ENCODE results near the gene NRM.
A peak's percentile ranks its signal among the peaks of the same experiment; 100 is the strongest.
"Not testable (repeated sequence)": the region's sequence is repeated elsewhere in the genome, so short reads cannot be mapped to it uniquely, and the experiment has no call there.

The NRM gene

DNA sequence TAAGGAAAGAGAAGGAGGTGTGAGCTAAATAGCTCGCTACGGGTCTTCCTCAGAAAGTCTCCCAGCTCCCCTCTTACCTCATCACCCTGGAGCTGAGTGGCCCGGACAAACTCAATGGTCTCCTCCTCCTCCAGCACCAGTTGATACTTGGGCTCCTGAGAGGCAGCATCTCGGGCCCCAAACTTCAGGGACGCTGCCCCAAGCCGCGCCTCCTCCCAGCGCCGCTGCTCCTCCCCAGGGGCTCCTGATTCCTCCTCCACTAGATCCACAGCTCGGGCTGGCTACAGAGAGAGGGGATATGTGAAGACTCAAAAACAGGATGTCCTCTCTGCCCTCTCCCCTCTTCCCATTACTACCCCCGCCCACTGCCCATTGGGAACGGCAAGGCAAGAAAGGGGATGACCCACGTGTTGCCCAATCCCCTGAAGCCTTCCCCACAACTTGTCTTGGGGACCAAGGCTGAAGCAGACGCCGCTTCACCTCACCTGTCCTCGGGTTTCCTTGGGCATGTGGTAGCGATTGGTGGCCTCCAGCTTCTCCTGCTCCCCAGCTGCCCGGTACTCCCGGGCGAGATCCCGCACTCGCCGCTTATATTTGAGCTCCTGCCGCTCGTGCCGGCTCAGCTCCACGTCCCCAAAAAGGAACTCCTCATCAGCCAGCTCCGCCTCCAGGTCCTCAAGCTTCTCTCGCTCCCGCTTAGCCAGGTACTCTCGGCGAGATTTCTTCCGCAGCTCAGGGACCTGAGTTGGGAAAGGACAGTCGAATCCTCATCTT, 25.6 kb downstream of the NRM start:
- DNase-seq, result no peak

DNA sequence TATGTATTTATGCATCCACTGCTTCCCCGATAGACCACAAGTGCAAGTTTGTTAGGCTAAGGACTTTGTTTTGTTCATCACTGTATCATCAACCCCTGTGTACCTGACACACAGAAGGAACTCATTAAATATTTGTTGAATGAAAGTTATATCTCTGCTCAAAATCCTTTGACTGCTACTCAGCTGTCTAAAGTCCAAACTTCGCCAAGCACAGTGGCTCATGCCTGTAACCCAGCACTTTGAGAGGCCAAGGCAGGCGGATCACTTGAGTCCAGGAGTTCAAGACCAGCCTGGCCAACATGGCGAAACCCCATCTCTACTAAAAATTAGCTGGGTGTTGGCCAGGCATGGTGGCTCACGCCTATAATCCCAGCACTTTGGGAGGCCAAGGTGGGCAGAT, 32.9 kb downstream of the NRM start:
- DNase-seq, result not testable (repeated sequence)

DNA sequence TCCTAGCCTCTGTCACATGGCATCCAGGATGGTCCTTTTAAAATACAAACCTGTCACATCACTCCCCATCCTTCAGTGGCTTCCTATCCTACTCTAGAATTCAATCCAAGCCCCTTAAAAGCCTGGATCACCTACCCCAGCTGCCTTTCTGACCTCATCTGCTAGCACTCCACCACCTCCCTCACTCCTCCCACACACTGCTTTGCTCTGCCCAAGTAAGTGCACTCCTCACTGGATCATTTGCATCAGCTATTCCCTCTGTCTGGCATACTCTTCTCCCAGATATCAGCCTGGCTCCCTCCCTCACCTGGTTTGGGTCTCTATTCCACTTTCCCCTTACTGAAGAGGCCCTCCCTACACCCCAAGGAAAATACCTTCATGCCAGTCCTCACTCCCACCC, 33.3 kb downstream of the NRM start:
- DNase-seq, result no peak

DNA sequence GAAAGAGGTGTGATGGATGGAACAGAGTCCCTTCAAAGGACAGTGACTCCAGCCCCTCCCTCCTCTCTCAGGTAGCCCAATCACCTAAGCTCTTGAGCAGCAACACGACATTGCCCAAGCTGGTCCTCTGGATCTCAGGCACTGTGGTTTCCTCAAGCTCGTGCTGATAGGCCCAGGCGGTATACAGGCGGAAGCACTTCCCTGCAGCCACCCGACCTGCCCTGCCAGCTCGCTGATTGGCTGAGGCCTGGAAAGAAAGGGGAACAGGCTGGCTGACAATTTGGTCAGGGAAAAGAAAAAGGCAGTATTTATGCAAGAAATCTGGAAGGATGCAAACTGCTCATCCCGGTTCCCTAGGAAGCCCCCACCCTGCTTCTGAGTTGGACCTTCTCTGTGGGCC, 34.3 kb downstream of the NRM start:
- no peak for DNase-seq

DNA sequence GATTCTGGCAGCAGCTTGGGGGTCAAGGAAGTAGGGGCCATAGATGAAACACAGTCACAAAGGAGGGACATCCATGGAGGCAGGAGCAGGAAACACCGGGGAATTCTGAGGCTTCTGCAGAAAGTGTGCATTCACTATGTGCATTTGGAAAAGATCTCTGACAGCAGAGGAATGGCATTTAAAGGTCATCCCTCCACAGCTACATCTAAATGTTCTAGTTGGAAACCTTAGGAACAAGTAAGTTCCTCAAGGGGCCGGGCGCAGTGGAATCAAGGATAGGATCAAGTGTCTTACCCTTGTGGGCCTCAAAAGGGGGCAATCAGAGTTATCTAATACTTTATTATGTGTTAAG, 35.1 kb downstream of the NRM start:
- DNase-seq, result no peak

DNA sequence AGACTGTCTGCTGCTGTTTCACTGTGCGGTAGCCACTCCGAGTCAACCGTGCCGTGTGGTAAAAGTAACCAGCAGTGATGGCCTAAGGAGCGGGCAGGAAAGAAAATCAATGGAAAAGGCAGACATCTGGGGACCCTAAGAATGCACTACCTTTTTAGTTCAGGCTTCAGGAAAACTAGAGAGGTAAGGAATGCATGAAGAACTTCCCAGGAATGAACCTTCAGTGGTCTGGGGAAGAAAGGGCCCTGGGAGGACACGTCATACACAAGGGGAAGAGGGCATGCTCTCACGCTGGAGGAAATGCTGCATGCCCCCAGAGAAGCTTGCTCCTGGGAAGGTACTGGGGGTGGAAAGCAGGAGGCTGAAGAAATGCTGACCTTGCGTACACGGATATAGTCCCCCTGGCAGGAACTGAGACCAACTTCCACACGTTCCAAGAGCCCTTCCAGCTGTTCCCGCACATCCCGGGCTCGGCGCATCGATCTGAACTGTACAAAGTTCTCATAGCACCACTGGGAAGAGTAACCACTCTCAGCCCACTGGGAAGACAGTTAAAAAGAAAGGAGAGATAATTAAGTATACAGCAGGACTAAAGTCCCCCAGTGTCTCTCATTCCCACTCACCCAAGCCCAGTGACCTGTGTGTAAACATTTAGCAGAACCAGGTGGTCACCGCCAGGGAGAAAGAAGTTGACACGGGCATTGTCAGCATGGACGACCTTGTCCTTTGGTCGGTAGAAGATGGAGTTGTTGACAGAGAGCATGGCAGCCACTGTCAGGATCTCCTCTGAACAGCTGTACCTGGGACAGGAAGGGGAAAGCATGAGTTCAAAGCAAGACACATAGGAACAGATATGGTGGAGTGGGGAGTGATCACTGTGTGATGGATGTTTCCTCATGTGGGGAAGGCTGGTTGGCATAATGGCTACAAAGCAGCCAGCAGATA, 35.7 kb downstream of the NRM start:
- no peak for DNase-seq

DNA sequence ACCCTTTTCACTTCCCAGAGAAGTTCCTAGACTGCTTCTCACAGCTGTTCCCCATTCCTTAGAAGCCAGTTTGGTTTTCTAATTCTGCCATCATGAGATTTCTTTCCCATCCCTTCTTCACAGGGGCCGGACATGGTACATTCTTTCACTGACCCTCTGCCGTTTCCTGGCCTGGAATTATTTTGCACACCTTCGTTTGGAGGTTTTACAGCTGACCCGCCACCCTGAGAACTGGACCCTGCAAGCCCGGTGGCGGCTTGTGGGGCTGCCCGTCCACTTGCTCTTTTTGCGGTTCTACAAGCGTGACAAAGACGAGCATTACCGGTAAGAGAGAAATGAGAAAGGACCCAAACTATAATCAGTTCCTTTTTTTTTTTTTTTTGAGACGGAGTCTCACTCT, 39.6 kb downstream of the NRM start:
- no peak for DNase-seq

DNA sequence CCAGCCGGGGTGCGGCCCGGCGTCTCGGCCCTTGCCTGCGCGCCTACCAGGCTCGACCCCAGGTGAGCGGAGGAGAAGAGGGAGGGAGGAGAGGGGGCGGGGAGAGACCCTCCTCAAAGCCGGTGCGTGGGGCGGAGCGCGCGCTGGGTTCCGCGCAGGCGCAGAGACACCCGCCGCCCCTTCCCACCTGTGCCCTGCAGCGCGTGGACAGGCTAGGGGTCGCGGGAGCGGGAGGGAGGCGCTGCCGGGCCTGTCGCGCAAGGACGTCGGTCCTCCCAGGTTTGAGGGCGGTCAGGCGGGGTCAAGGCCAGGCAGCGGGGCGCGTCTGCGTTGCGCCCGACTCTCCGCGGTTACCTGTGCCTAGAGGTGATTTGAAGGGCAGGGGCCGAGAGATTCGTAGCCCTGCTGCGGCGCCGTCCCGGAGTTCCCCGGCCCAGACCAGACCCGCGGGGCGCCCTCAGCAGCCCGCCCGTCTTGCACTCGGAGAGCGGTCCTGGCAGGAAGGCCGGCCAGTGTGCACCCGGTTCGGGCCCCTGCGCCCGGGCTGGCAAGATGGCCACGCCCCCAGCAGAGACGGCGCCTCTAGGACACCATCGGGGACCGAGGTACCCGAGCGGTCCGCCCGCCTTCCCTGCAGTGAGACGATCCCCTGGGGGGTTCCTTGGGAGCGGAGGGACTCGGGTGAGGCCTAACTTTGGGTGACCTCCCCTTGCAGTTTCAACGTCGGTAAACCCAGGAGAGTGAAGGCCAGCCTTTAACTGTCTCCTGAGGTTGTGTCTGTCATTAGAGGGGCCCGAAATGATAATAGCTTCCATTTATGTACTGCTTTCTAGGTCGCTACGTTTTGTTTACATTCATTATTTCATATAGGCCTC, 43.3 kb downstream of the NRM start:
- DNase-seq, result peak; percentile 55

DNA sequence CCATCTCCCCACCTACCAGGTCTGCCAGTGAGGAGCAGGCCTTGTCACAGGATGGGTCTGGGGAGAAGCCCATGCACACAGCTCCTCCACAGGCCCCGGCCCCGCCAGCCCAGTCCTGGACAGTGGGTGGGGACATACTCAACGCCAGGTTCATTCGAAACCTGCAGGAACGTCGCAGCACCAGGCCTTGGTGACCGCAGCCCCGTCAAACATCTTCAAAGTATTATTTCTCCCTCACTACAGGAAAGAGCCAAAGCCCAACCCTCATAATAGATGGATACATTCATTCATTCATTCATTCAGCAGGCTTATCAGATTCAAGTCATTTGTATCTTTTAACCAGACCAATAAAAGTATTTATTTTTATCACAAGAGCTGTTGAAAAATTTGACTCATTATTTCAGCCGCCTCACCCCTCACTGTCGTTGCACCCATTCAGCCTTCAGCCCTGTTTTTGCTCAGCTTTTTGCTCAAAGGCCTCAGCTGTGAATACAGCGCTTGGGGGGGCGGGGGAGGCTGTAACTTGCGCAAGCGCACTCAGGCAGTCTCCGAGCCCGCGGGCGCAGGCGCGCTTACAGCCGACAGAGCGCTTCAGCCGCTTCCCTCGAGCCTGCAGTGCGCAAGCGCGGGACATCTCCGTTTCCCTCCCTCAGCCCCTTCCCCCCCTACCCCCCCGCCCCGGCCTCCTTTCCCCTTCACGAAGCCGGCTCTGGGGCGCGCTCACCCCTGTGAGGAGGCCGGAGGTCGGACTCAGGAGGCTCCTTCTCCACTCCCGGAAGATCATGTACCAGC, 44.1 kb downstream of the NRM start, which contains the start of gene C6orf136:
C6orf136 (plus strand) TSS at position 684 of the 792 bp plus-strand sequence; CDS start at position 783, 99 bp downstream.
- peak; percentile 57 for DNase-seq

DNA sequence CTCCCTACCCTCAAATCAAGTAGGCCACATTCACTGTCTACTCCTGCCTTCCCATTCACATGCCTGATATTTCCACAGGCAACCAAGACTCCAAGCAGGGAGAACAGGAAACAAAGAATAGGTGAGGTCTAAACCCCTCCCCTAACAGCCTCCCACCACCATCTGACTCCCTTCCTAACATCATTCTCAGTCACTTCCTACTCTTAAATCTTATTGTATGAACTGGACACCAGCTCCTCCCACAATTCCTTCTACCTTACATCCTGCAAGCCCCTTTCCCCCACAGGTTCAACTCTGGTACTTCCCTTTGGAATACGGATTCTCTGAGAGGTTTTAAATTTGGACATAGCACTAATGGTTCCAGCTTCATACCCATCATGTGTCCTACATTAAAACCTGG, 44.8 kb downstream of the NRM start:
- no peak for DNase-seq

DNA sequence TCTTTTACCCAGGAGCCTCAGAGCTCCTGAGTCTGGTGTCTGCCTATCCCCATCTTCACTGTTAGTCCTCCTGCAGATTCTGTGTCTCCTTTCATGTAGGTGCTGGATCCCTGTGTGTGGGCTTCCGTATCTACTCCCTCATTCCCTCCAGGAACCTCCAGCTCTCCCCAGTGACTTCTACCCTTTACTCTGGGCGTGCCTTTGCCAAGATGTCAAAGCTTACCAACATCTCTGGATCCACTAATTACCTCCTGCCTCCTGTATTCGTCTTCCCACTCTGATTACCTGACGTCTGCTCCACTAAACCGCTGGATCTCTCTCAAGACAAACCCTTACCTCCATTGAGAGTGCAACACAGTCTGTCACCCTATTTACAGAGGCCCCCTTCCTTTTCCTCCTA, 46.0 kb downstream of the NRM start:
- no peak for DNase-seq

DNA sequence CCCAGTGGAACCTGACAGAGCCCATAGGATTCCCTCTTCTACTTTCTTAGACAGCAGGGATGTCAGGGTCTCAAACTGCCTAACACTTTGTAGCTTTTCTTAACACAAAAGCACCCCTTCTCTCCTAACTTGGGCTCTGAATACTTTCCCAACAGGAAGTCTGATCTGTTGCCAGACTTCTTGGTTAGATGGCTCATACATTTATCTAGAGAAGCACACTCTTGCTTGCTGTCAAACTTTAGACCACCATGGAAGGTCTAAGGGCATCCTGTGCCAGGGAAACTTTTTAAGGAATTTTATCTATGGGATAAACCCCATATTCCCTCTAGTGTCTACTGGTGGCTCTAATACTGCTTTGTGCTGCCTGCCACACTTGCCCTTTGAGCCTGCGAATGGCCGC, 47.1 kb downstream of the NRM start:
- DNase-seq, result no peak

DNA sequence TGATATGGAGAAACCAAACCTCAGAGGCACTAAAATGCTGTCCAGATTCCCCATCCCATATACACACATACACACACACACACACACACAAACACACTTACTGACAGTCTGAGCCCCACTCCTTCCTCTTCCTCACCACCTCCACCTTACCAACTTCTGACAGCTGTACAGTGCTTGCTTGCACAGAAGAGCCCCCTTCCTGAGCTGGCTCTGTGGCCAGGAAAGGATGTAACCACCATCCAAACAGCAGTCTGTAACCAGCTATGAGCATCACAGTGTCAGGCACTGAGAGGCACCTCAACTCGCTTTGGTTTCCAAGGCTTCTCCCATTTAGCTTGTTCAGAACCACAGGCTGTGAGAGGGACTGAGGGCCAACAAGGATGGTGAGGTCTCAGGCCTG, 49.7 kb downstream of the NRM start:
- DNase-seq, result no peak

DNA sequence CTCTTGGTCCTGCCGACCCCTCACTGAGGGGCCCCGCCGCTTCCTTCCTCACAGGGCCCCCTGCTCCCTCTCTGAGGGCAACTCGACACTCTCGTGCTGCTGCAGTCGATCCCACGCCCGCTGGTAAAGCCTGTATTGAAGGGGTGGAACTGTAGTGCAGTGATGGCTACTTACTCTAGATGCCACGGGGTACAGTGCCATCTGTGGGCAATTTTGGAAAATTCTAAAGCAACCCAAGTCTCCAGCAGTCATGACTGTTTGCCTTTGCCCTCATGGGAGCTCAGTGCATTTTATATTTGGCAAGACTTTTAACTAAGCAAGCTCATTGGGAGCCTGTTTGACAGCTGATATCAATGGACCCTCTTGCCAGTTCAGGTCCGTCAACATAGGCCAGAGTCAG, 50.3 kb downstream of the NRM start:
- DNase-seq, result no peak

Measured in NCI-H1417 treated with DMSO at 0.1 percent for 48 hours (cell line).